Activated CD4-positive, alpha-beta T cell treated with anti-CD3 and anti-CD28 coated beads, Interleukin-2, amount 50 U/mL, for 48 hours (primary cell): Measurements from ENCODE around the gene CHSY1.

Experiments used
- DNase-seq, 2 experiments: peaks; one replicate each; pipeline ENCODE4 v3.0.0-alpha.2; 2020

The CHSY1 gene

GRCh38 chr15:101149864-101150722 lies 101.8 kb downstream of the CHSY1 start:
- DNase-seq, result no peak

GRCh38 chr15:101148881-101149664 lies 102.8 kb downstream of the CHSY1 start:
- no peak for DNase-seq

GRCh38 chr15:101148166-101148880 lies 103.5 kb downstream of the CHSY1 start:
- no peak for DNase-seq

GRCh38 chr15:101147181-101147580 lies 104.7 kb downstream of the CHSY1 start:
- DNase-seq, result no peak

GRCh38 chr15:101146118-101146702 lies 105.6 kb downstream of the CHSY1 start:
- no peak for DNase-seq

- no peak for DNase-seq
These were observed 106.5 kb downstream of the CHSY1 start for GRCh38 chr15:101145362-101145761.

DNA sequence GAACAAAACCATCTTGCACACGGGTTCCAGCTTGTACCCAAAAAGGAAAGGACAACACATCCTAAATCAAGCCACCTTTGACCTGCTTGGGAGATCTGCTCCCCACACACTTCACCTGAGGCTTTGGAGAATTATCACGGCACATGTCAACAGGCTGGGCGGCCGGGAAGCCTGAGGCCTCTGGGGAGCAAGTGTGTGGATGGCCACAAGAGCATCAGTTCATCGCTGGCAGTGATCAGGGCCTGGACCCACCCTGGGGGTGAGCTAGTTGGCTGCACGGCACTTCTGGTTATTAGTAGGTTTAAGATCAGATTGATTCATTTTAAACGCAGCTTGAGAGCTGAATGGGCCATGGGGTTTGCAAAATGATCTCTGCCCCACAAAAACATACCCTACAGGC lies 108.5 kb downstream of the CHSY1 start:
- no peak for DNase-seq

DNA sequence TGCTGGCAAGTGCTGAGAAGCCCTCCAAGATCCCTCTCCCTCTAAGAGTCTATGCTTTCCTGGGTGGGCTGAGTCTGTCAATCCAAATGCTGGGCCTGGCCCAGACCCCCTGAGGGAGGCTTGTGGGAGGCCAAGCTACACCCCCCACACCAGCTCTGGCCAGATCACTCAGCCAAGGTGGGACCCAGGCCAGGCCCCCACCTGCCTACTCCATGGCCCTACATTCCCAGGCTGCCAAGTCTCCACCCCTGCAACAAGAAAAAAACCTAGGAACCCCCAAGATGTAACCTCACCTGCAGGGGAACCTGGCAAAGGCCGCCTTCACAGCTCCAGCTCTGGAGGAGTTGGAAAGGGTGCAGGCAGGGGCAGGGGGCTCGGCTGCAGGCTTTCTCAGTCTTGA lies 109.1 kb downstream of the CHSY1 start:
- no peak for DNase-seq

DNA sequence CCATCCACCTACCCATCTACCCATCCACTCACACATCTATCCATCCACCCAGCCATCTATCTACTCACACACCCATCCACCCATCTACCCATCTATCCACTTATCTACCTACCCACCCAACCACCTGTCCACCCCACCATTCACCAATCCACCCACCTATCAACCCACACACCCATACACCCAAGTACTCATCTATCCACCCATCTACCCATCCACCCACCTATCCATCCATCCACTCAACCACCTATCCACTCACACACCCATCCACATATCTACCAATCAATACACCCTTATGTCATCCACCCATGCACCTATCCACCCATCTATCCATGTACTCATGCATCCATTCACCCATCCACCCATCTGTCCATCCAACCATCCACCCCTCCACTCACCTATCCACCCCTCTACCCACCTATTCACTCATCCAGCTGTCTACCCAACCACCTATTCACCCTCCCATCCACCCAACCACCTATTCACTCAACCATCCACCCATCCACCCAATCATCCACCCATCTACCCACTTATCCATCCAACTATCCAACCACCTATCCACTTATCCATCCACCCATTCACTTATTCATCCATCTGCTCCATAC lies 109.8 kb downstream of the CHSY1 start:
- DNase-seq, result no peak

DNA sequence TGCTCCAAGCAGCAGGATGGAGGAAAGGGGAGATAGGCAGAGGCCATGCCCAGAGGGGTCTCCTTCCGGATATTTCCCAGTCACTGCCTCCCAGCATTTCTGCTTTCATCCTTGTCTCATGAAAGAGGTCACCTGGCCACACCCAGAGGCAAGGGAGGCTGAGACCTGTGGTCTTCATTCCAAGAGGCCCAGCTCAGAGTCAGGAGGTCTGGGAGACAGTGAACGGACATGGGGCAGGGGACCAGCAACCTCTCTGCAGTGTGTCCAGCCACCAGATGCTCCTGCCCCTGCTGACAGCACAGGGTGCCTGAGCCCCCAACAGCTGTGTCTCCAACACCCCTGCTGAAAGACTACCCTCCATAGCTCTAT lies 111.2 kb downstream of the CHSY1 start:
- DNase-seq, result no peak

DNA sequence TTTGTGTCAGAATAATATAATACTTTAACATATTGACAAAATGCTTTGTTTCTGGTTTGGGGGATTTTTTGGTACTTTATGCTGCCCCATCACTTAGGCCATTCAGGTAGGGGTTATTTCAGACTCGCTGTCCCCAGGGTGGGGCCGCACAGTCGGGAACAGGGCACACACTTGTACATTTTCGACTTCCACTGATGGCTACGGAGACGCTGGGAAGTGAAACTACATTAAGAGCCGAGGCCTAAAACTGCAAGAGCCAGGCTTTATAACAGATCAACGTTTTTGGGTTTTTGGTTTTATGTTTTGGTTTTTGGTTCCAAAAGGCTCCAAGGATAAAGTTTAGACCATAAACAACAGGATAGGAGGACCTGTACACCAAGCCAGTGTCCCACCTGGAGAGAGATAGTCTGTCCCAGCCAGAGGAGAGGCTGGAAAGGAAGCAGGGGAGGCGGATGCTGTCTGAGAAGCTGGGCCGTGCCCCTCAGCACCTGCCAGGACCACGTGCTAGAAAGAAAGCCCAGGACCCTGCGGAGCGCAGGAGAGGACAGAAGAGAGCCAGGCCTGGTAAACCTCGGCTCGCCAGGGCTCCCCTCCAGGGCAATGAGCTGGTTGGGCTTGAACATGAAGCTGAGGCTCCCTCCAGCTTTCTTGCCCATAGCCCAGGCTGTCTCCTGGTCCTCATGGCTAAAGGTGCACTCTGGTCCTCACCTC lies 111.7 kb downstream of the CHSY1 start:
- DNase-seq, result no peak

DNA sequence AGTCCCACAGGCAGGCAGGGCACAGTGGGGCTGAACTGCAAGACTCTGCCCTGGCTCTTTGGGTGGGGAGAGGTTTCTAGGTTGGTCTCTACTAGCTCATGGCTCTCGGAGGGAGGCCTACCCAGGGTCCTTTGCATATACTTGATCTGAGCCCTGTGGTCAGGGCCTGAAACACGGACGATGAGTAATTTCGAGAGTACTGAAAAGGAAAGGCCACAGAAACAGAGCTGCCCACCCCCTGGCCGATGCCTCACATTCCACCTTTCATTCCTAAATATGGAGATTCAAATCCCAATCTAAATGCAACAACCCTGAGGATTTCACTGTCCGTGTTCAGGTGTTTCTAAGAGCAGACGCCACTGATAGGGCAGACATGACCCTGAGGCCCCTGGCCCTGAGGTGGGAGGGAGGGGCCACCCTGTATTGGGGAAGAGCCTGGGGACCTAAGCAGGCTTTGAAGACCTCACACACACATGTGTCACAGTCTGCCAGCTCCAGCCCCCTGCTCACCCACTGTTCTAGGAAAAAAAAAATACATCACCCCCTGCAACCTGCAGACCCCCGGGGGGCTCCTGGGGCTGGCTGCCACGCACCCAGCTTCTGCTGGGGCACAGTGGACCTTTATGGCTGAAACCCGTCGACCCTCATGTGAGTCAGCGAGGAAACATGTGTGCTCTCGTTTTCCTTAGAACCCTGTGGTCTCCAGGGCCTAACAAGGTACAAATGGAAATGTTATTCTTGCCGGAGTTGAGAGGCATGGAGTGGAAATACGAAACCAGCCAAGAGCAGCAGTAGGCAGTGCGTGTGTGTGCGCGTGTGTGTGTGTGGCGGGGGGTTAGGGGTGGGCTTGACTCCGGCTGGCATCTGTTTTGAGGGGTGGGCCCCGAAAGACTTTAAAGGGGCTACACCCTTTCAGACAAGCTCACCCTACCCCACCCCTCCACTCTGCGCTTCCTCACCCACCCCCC lies 112.7 kb downstream of the CHSY1 start:
- no peak for DNase-seq

- DNase-seq, result no peak
These were observed 113.7 kb downstream of the CHSY1 start for GRCh38 chr15:101138086-101138660.

DNA sequence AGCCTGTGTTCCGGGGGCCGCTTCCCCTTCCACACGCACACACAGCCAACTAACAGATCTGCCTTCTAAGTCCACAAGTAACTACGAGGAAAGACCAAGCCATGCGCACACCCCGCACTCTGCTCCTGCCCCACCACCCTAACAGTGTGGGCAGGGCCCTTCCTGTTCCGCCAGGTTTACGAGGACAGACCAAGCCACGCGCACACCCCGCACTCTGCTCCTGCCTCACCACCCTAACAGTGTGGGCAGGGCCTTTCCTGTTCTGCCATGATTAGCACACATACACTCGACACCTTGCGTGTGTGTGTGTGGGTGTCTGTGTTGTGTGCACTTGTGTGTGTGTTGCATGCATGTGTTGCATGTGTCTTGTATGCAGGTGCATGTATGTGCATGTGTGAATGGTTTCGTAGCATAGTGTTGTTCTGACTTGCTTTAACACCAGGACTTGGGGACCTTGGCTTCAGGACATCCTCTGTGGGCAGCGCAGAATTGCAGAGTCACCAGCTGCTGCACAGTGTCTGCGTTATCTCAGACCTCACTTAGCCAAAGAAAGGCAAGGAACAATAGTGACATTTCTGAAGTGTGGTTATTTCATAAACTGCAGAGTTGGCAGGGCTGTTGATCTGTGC lies 114.4 kb downstream of the CHSY1 start:
- no peak for DNase-seq

- DNase-seq, result no peak
These were observed 115.2 kb downstream of the CHSY1 start for GRCh38 chr15:101136381-101137268.

DNA sequence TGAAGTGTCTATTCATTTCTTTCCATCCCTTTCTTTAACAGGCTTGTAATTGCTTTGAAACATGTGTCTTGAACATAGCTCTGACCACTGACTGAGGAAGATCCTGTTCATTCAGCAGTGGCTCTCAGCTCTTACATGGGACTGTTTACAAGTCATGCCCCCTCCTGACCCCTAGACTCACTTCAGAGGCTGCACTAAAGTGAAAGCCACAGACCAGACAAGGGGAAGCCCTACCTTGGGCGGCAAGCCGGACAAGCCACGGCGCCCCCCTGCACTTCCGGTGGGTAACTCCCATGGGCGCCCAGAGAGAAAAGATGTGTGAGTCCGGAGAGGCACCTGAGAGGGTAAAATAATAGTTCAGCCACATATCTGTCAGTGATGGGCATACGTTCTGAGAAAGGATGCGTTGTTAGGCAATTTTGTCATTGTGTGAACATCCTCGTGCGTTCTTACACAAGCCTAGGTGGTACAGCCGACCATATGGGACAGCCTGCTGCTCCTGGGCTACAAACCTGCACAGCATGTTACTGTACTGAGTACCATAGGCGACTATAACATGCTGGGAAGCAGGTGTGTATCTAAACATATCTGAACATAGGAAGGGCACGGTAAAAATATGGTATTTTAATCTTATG lies 116.2 kb downstream of the CHSY1 start:
- no peak for DNase-seq

GRCh38 chr15:101134780-101135179 lies 117.1 kb downstream of the CHSY1 start:
- DNase-seq, result no peak

GRCh38 chr15:101133751-101134261 lies 118.0 kb downstream of the CHSY1 start:
- no peak for DNase-seq
